Measurements from ENCODE around the gene NAAA. TPM values are rescaled to one million over a fixed set of nuclear protein-coding genes. Genes with fewer than 3 reads are reported as not detected.
"Not testable (repeated sequence)": the region's sequence is repeated elsewhere in the genome, so short reads cannot be mapped to it uniquely, and the experiment has no call there.

NAAA gene
- total RNA-seq, result 16.7 TPM

GRCh38 chr4:75940692-75941253, at the start of gene NAAA:
NAAA (minus strand) TSS chr4:75941013; CDS start chr4:75940949, 64 bp downstream.
- DNase-seq (ENCODE audit: low spot score in 2 of 2) (peak; percentile 51 to 58), FAIRE-seq (no peak)

GRCh38 chr4:75989846-75990528, 49.2 kb upstream of the NAAA start:
- DNase-seq (ENCODE audit: low spot score in 2 of 2), result no peak
- FAIRE-seq, result no peak

GRCh38 chr4:75985116-75985515, 44.3 kb upstream of the NAAA start:
- DNase-seq (ENCODE audit: low spot score in 2 of 2), result no peak
- no peak for FAIRE-seq

- FAIRE-seq (no peak), DNase-seq (ENCODE audit: low spot score in 2 of 2) (no peak)
Observed at GRCh38 chr4:75980576-75980975, 39.8 kb upstream of the NAAA start.

- FAIRE-seq, result no peak
- no peak for DNase-seq (ENCODE audit: low spot score in 2 of 2)
Observed at GRCh38 chr4:75976177-75976576, 35.4 kb upstream of the NAAA start.

- FAIRE-seq, result no peak
- DNase-seq (ENCODE audit: low spot score in 2 of 2), result no peak
Observed at GRCh38 chr4:75973766-75974165, 33.0 kb upstream of the NAAA start.

GRCh38 chr4:75968084-75968483, 27.3 kb upstream of the NAAA start:
- DNase-seq (ENCODE audit: low spot score in 2 of 2), result no peak
- no peak for FAIRE-seq

GRCh38 chr4:75963558-75963957, 22.7 kb upstream of the NAAA start:
- DNase-seq (ENCODE audit: low spot score in 2 of 2) (no peak), FAIRE-seq (no peak)

GRCh38 chr4:75962072-75962471, 21.3 kb upstream of the NAAA start:
- not testable (repeated sequence) for FAIRE-seq; DNase-seq (ENCODE audit: low spot score in 2 of 2)

GRCh38 chr4:75958546-75958945, 17.7 kb upstream of the NAAA start:
- DNase-seq (ENCODE audit: low spot score in 2 of 2); FAIRE-seq: not testable (repeated sequence)

- not testable (repeated sequence) for FAIRE-seq; DNase-seq (ENCODE audit: low spot score in 2 of 2)
Observed at GRCh38 chr4:75954811-75955210, 14.0 kb upstream of the NAAA start.

GRCh38 chr4:75953509-75953908, 12.7 kb upstream of the NAAA start:
- FAIRE-seq, result no peak

GRCh38 chr4:75950213-75950815, 9.5 kb upstream of the NAAA start:
- no peak for DNase-seq (ENCODE audit: low spot score in 2 of 2)
- FAIRE-seq, result no peak

More at GRCh38 chr4:75953509-75953908, 12.7 kb upstream of the NAAA start:
- no peak for DNase-seq (ENCODE audit: low spot score in 2 of 2)

- no peak for DNase-seq (ENCODE audit: low spot score in 2 of 2)
- FAIRE-seq, result no peak
Observed at GRCh38 chr4:75948822-75949444, 8.1 kb upstream of the NAAA start.

GRCh38 chr4:75939890-75940691, 722 bp downstream of the NAAA start:
- FAIRE-seq (no peak), DNase-seq (ENCODE audit: low spot score in 2 of 2) (peak; percentile 68 to 72)

- DNase-seq (ENCODE audit: low spot score in 2 of 2), result no peak
- FAIRE-seq, result no peak
Observed at GRCh38 chr4:75935628-75936027, 5.2 kb downstream of the NAAA start.

- FAIRE-seq (no peak), DNase-seq (ENCODE audit: low spot score in 2 of 2) (no peak)
Observed at GRCh38 chr4:75930152-75930551, 10.7 kb downstream of the NAAA start.

- not testable (repeated sequence) for DNase-seq (ENCODE audit: low spot score in 2 of 2); FAIRE-seq
Observed at GRCh38 chr4:75924916-75925315, 15.9 kb downstream of the NAAA start.

- no peak for DNase-seq (ENCODE audit: low spot score in 2 of 2)
- FAIRE-seq, result no peak
Observed at GRCh38 chr4:75924309-75924827, 16.4 kb downstream of the NAAA start.

- FAIRE-seq, result no peak
- no peak for DNase-seq (ENCODE audit: low spot score in 2 of 2)
Observed at GRCh38 chr4:75922588-75922987, 18.2 kb downstream of the NAAA start.

All from frontal cortex (tissue), 4 donors.